Activated CD8-positive, alpha-beta memory T cell treated with anti-CD3 and anti-CD28 coated beads for 36 hours (primary cell): Measurements from ENCODE around the gene CLDN17. TPM values are rescaled to one million over a fixed set of nuclear protein-coding genes. Genes with fewer than 3 reads are reported as not detected.

Source experiments
- CTCF ChIA-PET: fragments of 350-600 bp; sonication (Branson Sonifier 250); formaldehyde crosslinking; loops from one replicate; lab custom pipeline; 2021; ENCODE audit warnings: antibody characterized with exemption; lab: Charles Lee
- POLR2A ChIA-PET: fragments of 350-600 bp; sonication (Branson Sonifier 250); formaldehyde crosslinking; loops from one replicate; lab custom pipeline; 2021; ENCODE audit warnings: antibody characterized with exemption; lab: Charles Lee
- total RNA-seq, 2 experiments: library from RNA; stranded (reverse); gene quantifications; one replicate each; pipeline ENCODE4 v1.2.3, GENCODE V29; 2021

Gene CLDN17
- total RNA-seq, 2 experiments from 2014 or later = not detected

DNA sequence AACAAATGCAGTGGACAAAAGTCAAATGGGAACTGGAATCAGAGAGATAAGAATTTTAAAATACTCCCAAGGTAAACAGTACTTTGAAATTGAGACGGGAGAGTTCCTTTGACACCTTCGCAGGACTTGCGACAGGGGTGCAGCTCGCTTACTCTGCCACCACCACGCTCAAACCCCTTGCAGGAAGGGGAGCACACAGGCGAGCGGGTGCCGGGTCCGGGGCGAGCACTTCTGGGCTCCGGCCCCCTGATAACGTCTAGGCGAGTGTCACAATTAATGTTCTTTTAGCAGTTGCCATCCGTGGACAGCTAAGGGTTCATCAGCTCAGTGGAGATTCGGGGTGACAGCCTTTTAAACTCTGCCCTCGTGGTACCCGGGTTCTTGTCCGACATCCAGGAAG is 37.4 kb downstream of the CLDN17 start:
- ChIA-PET POLR2A (no interaction called here), CTCF (no interaction called here)

GRCh38 chr21:30126576-30126975 is 40.0 kb downstream of the CLDN17 start:
- ChIA-PET CTCF (no interaction called here), POLR2A (no interaction called here)

DNA sequence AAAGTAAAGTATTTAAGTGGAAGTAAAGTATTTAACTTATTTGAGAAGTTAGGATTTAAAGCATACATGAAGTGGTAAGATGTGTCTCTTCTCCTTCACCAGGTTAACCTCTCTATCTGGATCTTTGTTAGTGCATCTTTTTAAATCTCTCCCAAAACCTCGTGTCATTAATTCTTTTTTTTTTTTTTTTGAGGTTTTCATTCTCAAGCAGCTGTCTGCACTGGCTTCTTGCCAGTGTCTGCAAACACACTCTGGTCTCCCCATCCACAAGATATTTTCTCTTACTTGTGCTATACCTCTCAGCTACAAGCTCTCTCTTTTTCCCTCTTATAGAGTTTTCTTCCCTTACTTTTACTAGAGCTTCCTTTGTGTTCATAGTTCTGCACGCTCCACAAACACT is 49.0 kb downstream of the CLDN17 start:
- POLR2A ChIA-PET = no interaction called here
- CTCF ChIA-PET = no interaction called here

DNA sequence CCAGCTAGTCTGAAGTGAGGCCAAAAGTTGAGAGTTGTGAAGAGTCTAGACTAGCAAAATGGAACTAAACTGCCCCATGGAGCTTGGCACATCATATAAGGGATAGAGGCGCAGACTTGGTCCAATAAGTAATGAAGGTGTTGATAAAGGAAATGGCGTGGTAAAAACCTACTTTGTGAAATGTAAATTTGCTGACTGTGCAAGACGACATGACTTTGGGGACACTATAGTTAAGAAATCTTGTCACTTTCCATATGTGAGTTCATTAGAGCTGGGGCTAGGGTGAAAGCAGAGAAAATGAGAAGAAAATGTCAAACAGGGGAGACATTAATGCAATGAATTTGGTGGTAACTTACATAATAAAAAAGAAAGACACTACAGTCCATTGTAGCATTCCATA is 50.1 kb downstream of the CLDN17 start:
- ChIA-PET CTCF (no interaction called here), POLR2A (no interaction called here)

Other genes starting within 250 kb of the CLDN17 start
- gene GRIK1, start 226.8 kb downstream of the CLDN17 start, total RNA-seq = not detected
- gene CLDN8, start 49.3 kb upstream of the CLDN17 start, total RNA-seq = not detected
- not detected for gene KRTAP24-1, start 116.1 kb upstream of the CLDN17 start, total RNA-seq
- not detected for gene KRTAP25-1, start 122.7 kb upstream of the CLDN17 start, total RNA-seq
- gene KRTAP26-1, start 153.5 kb upstream of the CLDN17 start, total RNA-seq = not detected
- gene KRTAP27-1, start 170.9 kb upstream of the CLDN17 start, total RNA-seq = not detected
- gene KRTAP23-1, start 181.8 kb upstream of the CLDN17 start, total RNA-seq = not detected
- gene KRTAP13-2, start 205.5 kb upstream of the CLDN17 start, total RNA-seq = not detected
- gene KRTAP13-1, start 229.2 kb upstream of the CLDN17 start, total RNA-seq = not detected